ENCODE measurements around the gene KIF27.

DNA sequence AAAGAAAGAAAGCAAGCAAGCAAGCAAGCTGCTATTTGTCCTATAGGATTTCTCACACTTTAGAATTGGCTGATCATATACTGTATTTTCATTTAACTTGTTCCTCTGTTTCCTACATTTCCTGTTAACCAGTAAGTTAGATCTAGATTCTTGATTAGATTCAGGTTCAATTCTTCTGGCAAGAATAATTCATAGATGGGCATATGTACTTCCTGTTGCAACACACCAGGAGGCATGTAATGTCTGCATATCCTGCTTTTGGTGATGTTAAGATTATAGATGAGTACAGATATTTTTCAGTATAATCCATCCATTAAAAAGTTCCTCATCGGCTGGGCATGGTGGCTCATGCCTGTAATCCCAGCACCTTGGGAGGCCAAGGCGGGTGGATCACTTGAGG, 10.8 kb upstream of the KIF27 start:
- TF ChIP-seq EZH2 (IDR thresholded peaks at IDR 0.05; ENCODE audit: low read length, unreplicated experiment) (no peak), EZH2phosphoT487 (IDR thresholded peaks at IDR 0.05; ENCODE audit: borderline replicate concordance, low read length) (no peak)
- TF ChIP-seq, protein P1, sequence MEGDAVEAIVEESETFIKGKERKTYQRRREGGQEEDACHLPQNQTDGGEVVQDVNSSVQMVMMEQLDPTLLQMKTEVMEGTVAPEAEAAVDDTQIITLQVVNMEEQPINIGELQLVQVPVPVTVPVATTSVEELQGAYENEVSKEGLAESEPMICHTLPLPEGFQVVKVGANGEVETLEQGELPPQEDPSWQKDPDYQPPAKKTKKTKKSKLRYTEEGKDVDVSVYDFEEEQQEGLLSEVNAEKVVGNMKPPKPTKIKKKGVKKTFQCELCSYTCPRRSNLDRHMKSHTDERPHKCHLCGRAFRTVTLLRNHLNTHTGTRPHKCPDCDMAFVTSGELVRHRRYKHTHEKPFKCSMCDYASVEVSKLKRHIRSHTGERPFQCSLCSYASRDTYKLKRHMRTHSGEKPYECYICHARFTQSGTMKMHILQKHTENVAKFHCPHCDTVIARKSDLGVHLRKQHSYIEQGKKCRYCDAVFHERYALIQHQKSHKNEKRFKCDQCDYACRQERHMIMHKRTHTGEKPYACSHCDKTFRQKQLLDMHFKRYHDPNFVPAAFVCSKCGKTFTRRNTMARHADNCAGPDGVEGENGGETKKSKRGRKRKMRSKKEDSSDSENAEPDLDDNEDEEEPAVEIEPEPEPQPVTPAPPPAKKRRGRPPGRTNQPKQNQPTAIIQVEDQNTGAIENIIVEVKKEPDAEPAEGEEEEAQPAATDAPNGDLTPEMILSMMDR (conservative IDR thresholded peaks at IDR 0.05; ENCODE audit: low read depth, low read length) = no peak
